GM21526 (cell line): ENCODE data around the gene GSK3B.

Source experiments
- ATAC-seq: cut with Tn5 transposase; IDR thresholded peaks from one replicate; pipeline ENCODE4 v1.9.1; 2021; ENCODE audit warnings: moderate library complexity; ENCODE audit not compliant: unreplicated experiment, low FRiP score

GSK3B gene

GRCh38 chr3:120093911-120094775 is at the start of gene GSK3B:
TSS of gene GSK3B (minus strand) at chr3:120094447. CDS start at chr3:120093434, 1,013 bp downstream.
- peak; percentile 33 for ATAC-seq

- no peak for ATAC-seq
Observed at GRCh38 chr3:120143676-120144075, 49.4 kb upstream of the GSK3B start.

GRCh38 chr3:120142236-120142635 is 48.0 kb upstream of the GSK3B start:
- ATAC-seq: no peak

GRCh38 chr3:120140098-120140742 is 46.0 kb upstream of the GSK3B start:
- no peak for ATAC-seq

GRCh38 chr3:120139140-120139539 is 44.9 kb upstream of the GSK3B start:
- no peak for ATAC-seq

- ATAC-seq: no peak
Observed at GRCh38 chr3:120137548-120137947, 43.3 kb upstream of the GSK3B start.

GRCh38 chr3:120130656-120131055 is 36.4 kb upstream of the GSK3B start:
- ATAC-seq: no peak

- ATAC-seq: no peak
Observed at GRCh38 chr3:120129718-120130513, 35.7 kb upstream of the GSK3B start.

- ATAC-seq: no peak
Observed at GRCh38 chr3:120129051-120129450, 34.8 kb upstream of the GSK3B start.

- ATAC-seq: no peak
Observed at GRCh38 chr3:120125992-120126391, 31.7 kb upstream of the GSK3B start.

- ATAC-seq: no peak
Observed at GRCh38 chr3:120119846-120120510, 25.7 kb upstream of the GSK3B start.

- ATAC-seq: no peak
Observed at GRCh38 chr3:120114981-120115380, 20.7 kb upstream of the GSK3B start.

- no peak for ATAC-seq
Observed at GRCh38 chr3:120114376-120114775, 20.1 kb upstream of the GSK3B start.

- ATAC-seq: no peak
Observed at GRCh38 chr3:120113128-120114116, 19.2 kb upstream of the GSK3B start.

- ATAC-seq: no peak
Observed at GRCh38 chr3:120111898-120112297, 17.7 kb upstream of the GSK3B start.

- ATAC-seq: no peak
Observed at GRCh38 chr3:120103276-120103675, 9.0 kb upstream of the GSK3B start.

- ATAC-seq: no peak
Observed at GRCh38 chr3:120102674-120103073, 8.4 kb upstream of the GSK3B start.

- ATAC-seq: no peak
Observed at GRCh38 chr3:120102232-120102631, 8.0 kb upstream of the GSK3B start.

GRCh38 chr3:120101624-120102023 is 7.4 kb upstream of the GSK3B start:
- no peak for ATAC-seq
